HCT116 (cell line): Measurements from ENCODE around the gene MVK. TPM values are rescaled to one million over a fixed set of nuclear protein-coding genes. Genes with fewer than 3 reads are reported as not detected.

Experiments used
- ATAC-seq: fragments of 200-7000 bp; cut with Tn5 transposase; 2 replicates; pipeline ENCODE4 v1.9.1; 2020; ENCODE audit warnings: mild to moderate bottlenecking, moderate library complexity
- BruUV-seq: library from RNA; stranded (reverse); fragments of 400-500 nt; replicated peaks from 2 replicates; lab custom pipeline; 2021; lab: Mats Ljungman, UMichigan
- CTCF ChIA-PET: fragments of 300-600 bp; sonication (Branson Sonifier 250); formaldehyde crosslinking; loops from one replicate; lab custom pipeline; 2021; ENCODE audit warnings: antibody characterized with exemption; lab: Charles Lee
- POLR2A ChIA-PET: fragments of 300-600, 350-600 bp; sonication (Branson Sonifier 250); formaldehyde crosslinking; loops from one replicate; lab custom pipeline; 2021; ENCODE audit warnings: antibody characterized with exemption; lab: Charles Lee
- RAD21 ChIA-PET, 2 experiments: fragments of 300-600 bp; sonication (Branson Sonifier 250); formaldehyde crosslinking; loops; one replicate each; lab custom pipeline; 2023; ENCODE audit warnings: low total read pairs in 2 of 2; ENCODE audit not compliant: uncharacterized antibody in 2 of 2, unreplicated experiment in 2 of 2, low non-redundant PET in 1 of 2; lab: Charles Lee
- DNase-seq: peaks from one replicate; pipeline ENCODE4 v3.0.0-alpha.2; 2010; ENCODE audit warnings: low read depth, low spot score
- H2AFZ ChIP-seq: fragments of 200-600 bp; shearing (Covaris generic), sonication (generic); 2 replicates; pipeline ENCODE4 v1.6.1; 2017; ENCODE audit warnings: low read depth, mixed run types, mixed read lengths, antibody characterized with exemption, low read length; ENCODE audit not compliant: poor library complexity, severe bottlenecking
- H3K27ac ChIP-seq: 2 replicates; pipeline ENCODE4 v1.5.1; 2012; ENCODE audit warnings: low read depth, low read length
- H3K27me3 ChIP-seq: fragments of 200-600 bp; sonication (generic); 2 replicates; pipeline ENCODE4 v1.6.1; 2016; ENCODE audit warnings: mixed run types, low read length, mixed read lengths; ENCODE audit not compliant: insufficient read depth
- H3K36me3 ChIP-seq, 2 experiments: fragments of 200-500 bp in 1 of 2; fragments of 200-600 bp in 1 of 2; sonication (Bioruptor generic) in 1 of 2; sonication (generic) in 1 of 2; 2 replicates each; pipeline versions ENCODE4 v1.5.1 to v1.6.1; 2014 to 2016; ENCODE audit warnings: low read length in 2 of 2, inconsistent platforms in 1 of 2, mixed read lengths in 1 of 2, mixed run types in 1 of 2; ENCODE audit not compliant: insufficient read depth in 2 of 2, control insufficient read depth in 1 of 2
- H3K4me1 ChIP-seq, 2 experiments: fragments of 200-600 bp in 1 of 2; sonication (generic) in 1 of 2; 2 replicates each; pipeline versions ENCODE4 v1.5.1 to v1.6.1; 2012 to 2017; ENCODE audit warnings: low read length in 2 of 2, inconsistent platforms in 1 of 2, mild to moderate bottlenecking in 1 of 2, mixed read lengths in 1 of 2, mixed run types in 1 of 2, moderate library complexity in 1 of 2; ENCODE audit not compliant: insufficient read depth in 2 of 2, control insufficient read depth in 1 of 2
- H3K4me2 ChIP-seq: fragments of 200-600 bp; sonication (generic); 2 replicates; pipeline ENCODE4 v1.6.1; 2017; ENCODE audit warnings: mixed run types, low read length, mixed read lengths
- H3K4me3 ChIP-seq, 2 experiments: fragments of 200-600 bp in 1 of 2; sonication (generic) in 1 of 2; replicated peaks in 1 of 2; 2 replicates each; pipeline ENCODE4 v1.5.1; 2011 to 2016; ENCODE audit warnings: low read length in 2 of 2, control low read depth in 1 of 2, low read depth in 1 of 2, mild to moderate bottlenecking in 1 of 2, mixed read lengths in 1 of 2, mixed run types in 1 of 2
- H3K79me2 ChIP-seq: fragments of 200-600 bp; sonication (generic); 2 replicates; pipeline ENCODE4 v1.6.1; 2017; ENCODE audit warnings: mild to moderate bottlenecking, mixed run types, low read length, moderate library complexity, mixed read lengths; ENCODE audit not compliant: insufficient read depth
- H3K9ac ChIP-seq: fragments of 200-600 bp; sonication (generic); 2 replicates; pipeline ENCODE4 v1.6.1; 2016; ENCODE audit warnings: low read length, mixed read lengths
- H3K9me2 ChIP-seq: fragments of 200-600 bp; sonication (generic), shearing (Covaris generic); 2 replicates; pipeline ENCODE4 v1.6.1; 2017; ENCODE audit warnings: mixed run types, mild to moderate bottlenecking, moderate library complexity; ENCODE audit not compliant: insufficient read depth
- H3K9me3 ChIP-seq, 2 experiments: fragments of 200-500 bp in 1 of 2; fragments of 200-600 bp in 1 of 2; sonication (Bioruptor generic) in 1 of 2; sonication (generic) in 1 of 2; 2 replicates each; pipeline ENCODE4 v1.6.1; 2014 to 2017; ENCODE audit warnings: low read length in 2 of 2, mixed read lengths in 2 of 2, inconsistent platforms in 1 of 2, low read depth in 1 of 2, mild to moderate bottlenecking in 1 of 2, mixed run types in 1 of 2, moderate library complexity in 1 of 2; ENCODE audit not compliant: control insufficient read depth in 1 of 2, insufficient read depth in 1 of 2
- H4K20me1 ChIP-seq: fragments of 200-600 bp; sonication (generic), shearing (Covaris generic); 2 replicates; pipeline ENCODE4 v1.6.1; 2017; ENCODE audit warnings: mixed run types, mild to moderate bottlenecking, moderate library complexity; ENCODE audit not compliant: insufficient read depth
- CEBPB ChIP-seq: IDR thresholded peaks from 2 replicates; pipeline ENCODE4 v1.6.1; 2012; ENCODE audit warnings: low read depth
- EGR1 ChIP-seq: IDR thresholded peaks from 2 replicates; pipeline ENCODE4 v1.6.1; 2012; ENCODE audit warnings: low read depth
- EZH2phosphoT487 ChIP-seq: fragments of 200-600 bp; IDR thresholded peaks from 2 replicates; pipeline ENCODE4 v1.6.1; 2018; ENCODE audit warnings: antibody characterized with exemption, borderline replicate concordance
- JUND ChIP-seq: IDR thresholded peaks from 2 replicates; pipeline ENCODE4 v1.6.1; 2012
- POLR2A ChIP-seq: IDR thresholded peaks from 2 replicates; pipeline ENCODE4 v1.7.0; 2011; ENCODE audit warnings: borderline replicate concordance; ENCODE audit not compliant: insufficient read depth, insufficient read length; ENCODE audit errors: extremely low read depth
- POLR2AphosphoS5 ChIP-seq: IDR thresholded peaks from 2 replicates; pipeline ENCODE4 v1.6.1; 2011; ENCODE audit warnings: mild to moderate bottlenecking, low read depth, low read length, moderate library complexity
- TCF7L2 ChIP-seq: IDR thresholded peaks from 2 replicates; pipeline ENCODE4 v1.7.0; 2011; ENCODE audit warnings: borderline replicate concordance, inconsistent platforms; ENCODE audit not compliant: insufficient read depth, insufficient read length; ENCODE audit errors: extremely low read depth
- ZFX ChIP-seq: fragments of 450-650 bp; IDR thresholded peaks from 2 replicates; pipeline ENCODE4 v1.6.1; 2017
- ZNF274 ChIP-seq: fragments of 200-500 bp; sonication (Bioruptor generic); IDR thresholded peaks from 2 replicates; pipeline ENCODE4 v1.6.1; 2014; ENCODE audit warnings: mild to moderate bottlenecking, low read depth, low read length, inconsistent platforms
- intact Hi-C: fragments of 100-400 bp; cut with micrococcal nuclease; formaldehyde crosslinking; loops from 2 replicates; pipeline ENCODE4 v1.10.0; 2022
- total RNA-seq: library from RNA; stranded (reverse); gene quantifications from one replicate; pipeline ENCODE4 v1.2.1, GENCODE V29; 2021; ENCODE audit not compliant: unreplicated experiment
- TF ChIP-seq, protein P1 (sequence below): IDR thresholded peaks from 2 replicates; pipeline ENCODE4 v1.6.1; 2012
- TF ChIP-seq, protein P2 (sequence below): IDR thresholded peaks from 2 replicates; pipeline ENCODE4 v1.6.1; 2012
- TF ChIP-seq, protein P3 (sequence below), 3 experiments: fragments of 200-600 bp in 1 of 3; sonication (generic) in 1 of 3; IDR thresholded peaks in 2 of 3; conservative IDR thresholded peaks in 1 of 3; 2 replicates each; pipeline ENCODE4 v1.5.1; 2012 to 2017; ENCODE audit warnings: low read depth in 2 of 3, low read length in 2 of 3, antibody characterized with exemption in 1 of 3, borderline replicate concordance in 1 of 3, control low read depth in 1 of 3, mild to moderate bottlenecking in 1 of 3, mixed read lengths in 1 of 3, mixed run types in 1 of 3, moderate library complexity in 1 of 3; ENCODE audit not compliant: insufficient read depth in 1 of 3

Gene MVK
- total RNA-seq, 1 experiment from 2014 or later = 17.3 TPM

DNA sequence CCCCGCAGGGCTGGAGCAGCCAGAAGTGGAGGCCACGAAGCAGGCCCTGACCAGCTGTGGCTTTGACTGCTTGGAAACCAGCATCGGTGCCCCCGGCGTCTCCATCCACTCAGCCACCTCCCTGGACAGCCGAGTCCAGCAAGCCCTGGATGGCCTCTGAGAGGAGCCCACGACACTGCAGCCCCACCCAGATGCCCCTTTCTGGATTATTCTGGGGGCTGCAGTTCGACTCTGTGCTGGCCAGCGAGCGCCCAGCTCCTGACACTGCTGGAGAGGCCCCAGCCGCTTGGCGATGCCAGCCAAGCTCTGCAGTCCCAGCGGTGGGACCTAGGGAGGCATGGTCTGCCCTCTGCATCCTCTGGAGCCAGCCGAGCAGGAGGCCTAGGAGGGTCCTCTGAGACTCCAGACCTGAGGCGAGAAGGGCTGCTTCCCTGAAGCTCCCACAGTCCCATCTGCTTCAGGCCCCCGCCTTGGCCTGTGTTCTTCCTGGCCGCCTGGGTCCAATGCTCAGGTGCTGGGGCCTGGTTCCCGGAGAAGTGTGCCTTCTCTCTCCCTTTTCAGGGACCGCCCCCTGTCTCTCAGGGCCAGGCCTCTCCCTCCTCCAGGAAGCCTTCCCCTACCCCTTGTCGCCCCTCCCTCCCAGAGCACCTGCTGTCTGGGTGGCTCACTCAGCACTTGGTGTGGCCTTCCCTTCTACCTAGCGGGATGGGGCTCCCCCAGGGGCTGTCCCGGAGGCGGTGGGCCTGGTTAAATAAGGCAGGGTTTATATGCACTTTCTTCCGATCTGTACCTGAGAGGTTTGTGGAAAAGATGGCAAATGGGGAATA lies 23.0 kb downstream of the MVK start:
- Histone ChIP-seq H3K9me3 (no peaks in the 10 kb centered on the region), H3K79me2 (no peaks in the 10 kb centered on the region), H3K4me1 (peaks cover 4 to 11% of the 10 kb centered on the region in 2 experiments), H3K27ac (no peak overlapping the region; the same call in 1 of the 2 replicates), H3K4me2 (no peak overlapping the region), H3K36me3 (0 out of 4 replicates have a peak, but pooled peaks cover 0 to 5% of the 10 kb centered on the region in 2 experiments), H3K4me3 (no peak overlapping the region), H3K27me3 (no peaks in the 10 kb centered on the region), H2AFZ (no peak overlapping the region), H4K20me1 (no peaks in the 10 kb centered on the region), H3K9me2 (no peaks in the 10 kb centered on the region), H3K9ac (no peak overlapping the region)
- intact Hi-C loops = loop anchor here (1.0 kb wide), 2 partner anchors 78 to 179 kb away; no protein-coding TSS in a partner anchor
- RAD21 ChIA-PET = no interaction called here
- POLR2A ChIA-PET = no interaction called here
- ATAC-seq (no peak), DNase-seq (no peak)
- CTCF ChIA-PET = interaction anchor here (0.5 to 3.3 kb wide), 6 partner anchors 11 to 177 kb away, joined by 3 to 64 read pairs (median 10); partner anchors contain the start of genes FAM222A, MMAB and MVK
- no TSS peak for BruUV-seq
- TF ChIP-seq, protein P1, sequence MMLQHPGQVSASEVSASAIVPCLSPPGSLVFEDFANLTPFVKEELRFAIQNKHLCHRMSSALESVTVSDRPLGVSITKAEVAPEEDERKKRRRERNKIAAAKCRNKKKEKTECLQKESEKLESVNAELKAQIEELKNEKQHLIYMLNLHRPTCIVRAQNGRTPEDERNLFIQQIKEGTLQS = no peak
- TF ChIP-seq, protein P2, sequence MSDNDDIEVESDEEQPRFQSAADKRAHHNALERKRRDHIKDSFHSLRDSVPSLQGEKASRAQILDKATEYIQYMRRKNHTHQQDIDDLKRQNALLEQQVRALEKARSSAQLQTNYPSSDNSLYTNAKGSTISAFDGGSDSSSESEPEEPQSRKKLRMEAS = no peak
- no peak for TF ChIP-seq TCF7L2
- TF ChIP-seq CEBPB = no peak
- no peak for TF ChIP-seq EZH2phosphoT487
- TF ChIP-seq POLR2AphosphoS5 = no peak
- TF ChIP-seq ZFX = no peak
- TF ChIP-seq ZNF274 = no peak
- TF ChIP-seq, protein P3, sequence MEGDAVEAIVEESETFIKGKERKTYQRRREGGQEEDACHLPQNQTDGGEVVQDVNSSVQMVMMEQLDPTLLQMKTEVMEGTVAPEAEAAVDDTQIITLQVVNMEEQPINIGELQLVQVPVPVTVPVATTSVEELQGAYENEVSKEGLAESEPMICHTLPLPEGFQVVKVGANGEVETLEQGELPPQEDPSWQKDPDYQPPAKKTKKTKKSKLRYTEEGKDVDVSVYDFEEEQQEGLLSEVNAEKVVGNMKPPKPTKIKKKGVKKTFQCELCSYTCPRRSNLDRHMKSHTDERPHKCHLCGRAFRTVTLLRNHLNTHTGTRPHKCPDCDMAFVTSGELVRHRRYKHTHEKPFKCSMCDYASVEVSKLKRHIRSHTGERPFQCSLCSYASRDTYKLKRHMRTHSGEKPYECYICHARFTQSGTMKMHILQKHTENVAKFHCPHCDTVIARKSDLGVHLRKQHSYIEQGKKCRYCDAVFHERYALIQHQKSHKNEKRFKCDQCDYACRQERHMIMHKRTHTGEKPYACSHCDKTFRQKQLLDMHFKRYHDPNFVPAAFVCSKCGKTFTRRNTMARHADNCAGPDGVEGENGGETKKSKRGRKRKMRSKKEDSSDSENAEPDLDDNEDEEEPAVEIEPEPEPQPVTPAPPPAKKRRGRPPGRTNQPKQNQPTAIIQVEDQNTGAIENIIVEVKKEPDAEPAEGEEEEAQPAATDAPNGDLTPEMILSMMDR (IDR thresholded peaks at IDR 0.05 in 2 of 3, conservative IDR thresholded peaks at IDR 0.05 in 1 of 3; ENCODE audit: borderline replicate concordance in 1 of 3, insufficient read depth in 1 of 3, low read depth in 2 of 3, low read length in 2 of 3) = no peak
- TF ChIP-seq POLR2A = no peak
- TF ChIP-seq JUND = no peak
- no peak for TF ChIP-seq EGR1
